GM23248 (cell line): Measurements from ENCODE around the gene NPAS3. TPM values are rescaled to one million over a fixed set of nuclear protein-coding genes. Genes with fewer than 3 reads are reported as not detected.

Experiments
- DNase-seq: peaks from one replicate; pipeline ENCODE4 v3.0.0-alpha.2; 2015
- H2AFZ ChIP-seq: fragments of 200-600 bp; sonication (generic); 2 replicates; pipeline ENCODE4 v1.6.1; 2016; ENCODE audit warnings: antibody characterized with exemption
- H3F3A ChIP-seq: fragments of 200-600 bp; sonication (generic); 2 replicates; pipeline ENCODE4 v1.6.1; 2016; ENCODE audit warnings: mild to moderate bottlenecking, antibody characterized with exemption, mixed run types; ENCODE audit not compliant: insufficient read depth
- H3K27ac ChIP-seq: fragments of 200-600 bp; sonication (generic); 2 replicates; pipeline ENCODE4 v1.5.1; 2016; ENCODE audit warnings: mild to moderate bottlenecking
- H3K27me3 ChIP-seq: fragments of 200-600 bp; sonication (generic); replicated peaks from 2 replicates; pipeline ENCODE4 v1.6.1; 2016; ENCODE audit warnings: mild to moderate bottlenecking; ENCODE audit not compliant: insufficient read depth
- H3K36me3 ChIP-seq: fragments of 200-600 bp; sonication (generic); 2 replicates; pipeline ENCODE4 v1.6.1; 2016; ENCODE audit warnings: low read depth, mild to moderate bottlenecking
- H3K4me1 ChIP-seq: fragments of 200-600 bp; sonication (generic); 2 replicates; pipeline ENCODE4 v1.6.1; 2016; ENCODE audit warnings: mild to moderate bottlenecking; ENCODE audit not compliant: insufficient read depth
- H3K4me2 ChIP-seq: fragments of 200-600 bp; sonication (generic); one replicate; pipeline ENCODE4 v1.6.1; 2016; ENCODE audit warnings: mild to moderate bottlenecking; ENCODE audit not compliant: unreplicated experiment
- H3K4me3 ChIP-seq: fragments of 200-600 bp; sonication (generic); 2 replicates; pipeline ENCODE4 v1.5.1; 2016; ENCODE audit warnings: mild to moderate bottlenecking
- H3K79me2 ChIP-seq: fragments of 200-600 bp; sonication (generic); 2 replicates; pipeline ENCODE4 v1.6.1; 2016; ENCODE audit warnings: mild to moderate bottlenecking; ENCODE audit not compliant: insufficient read depth
- H3K9ac ChIP-seq: fragments of 200-600 bp; sonication (generic); 2 replicates; pipeline ENCODE4 v1.6.1; 2016; ENCODE audit warnings: mild to moderate bottlenecking
- H3K9me2 ChIP-seq: fragments of 200-600 bp; sonication (generic); 2 replicates; pipeline ENCODE4 v1.6.1; 2016; ENCODE audit warnings: mixed run types, mild to moderate bottlenecking, moderate library complexity; ENCODE audit not compliant: insufficient read depth
- H3K9me3 ChIP-seq: fragments of 200-600 bp; sonication (generic); one replicate; pipeline ENCODE4 v1.6.1; 2017; ENCODE audit warnings: low read depth
- H4K20me1 ChIP-seq: fragments of 200-600 bp; sonication (generic); 2 replicates; pipeline ENCODE4 v1.6.0; 2016; ENCODE audit not compliant: insufficient read depth
- EZH2 ChIP-seq: fragments of 200-600 bp; sonication (generic); IDR thresholded peaks from 2 replicates; pipeline ENCODE4 v1.6.1; 2018; ENCODE audit warnings: antibody characterized with exemption, mild to moderate bottlenecking; ENCODE audit not compliant: insufficient read depth, poor library complexity, severe bottlenecking
- EZH2phosphoT487 ChIP-seq: fragments of 200-600 bp; sonication (generic); IDR thresholded peaks from 2 replicates; pipeline ENCODE4 v1.6.1; 2018; ENCODE audit warnings: antibody characterized with exemption, moderate library complexity, mild to moderate bottlenecking, low read depth; ENCODE audit not compliant: insufficient read depth
- WGBS, 2 experiments: methylation state at CpG; one replicate each; pipeline ENCODE4 v1.1.6; 2015 to 2017; ENCODE audit warnings: low lambda C conversion rate in 2 of 2, low coverage in 1 of 2; ENCODE audit errors: missing lambda C conversion rate in 2 of 2; 5-methylcytosine and 5-hydroxymethylcytosine counted together
- in situ Hi-C: fragments of 300-500 bp; cut with MboI; formaldehyde crosslinking; loops from 2 replicates; pipeline ENCODE4 v1.15.0; 2020
- polyA plus RNA-seq: library from polyadenylated mRNA; unstranded; fragments of >200 nt; fragmentation: Nextera tagmentation; extraction: Ambion mirVana; gene quantifications from 2 replicates; pipeline ENCODE4 v1.2.1, GENCODE V29; 2016
- total RNA-seq: library from RNA; depleted of rRNA; stranded (reverse); fragments of >200 nt; shearing (Covaris generic); gene quantifications from 2 replicates; pipeline ENCODE4 v1.2.3, GENCODE V29; 2014

Gene NPAS3
- total and polyA plus RNA-seq, 2 experiments from 2014 or later, result 0.65 TPM; not detected in 1

GRCh38 chr14:33646692-33647260 is 708.1 kb downstream of the NPAS3 start:
- H3K9ac ChIP-seq, result peak overlapping the region; percentile 54
- TF ChIP-seq EZH2 (no peak), EZH2phosphoT487 (no peak)
- peaks cover 16% of the 10 kb centered on the region for H3F3A ChIP-seq
- peak overlapping the region; percentile 5; the same call in 1 of the 2 replicates for H3K4me3 ChIP-seq
- 13 to 18% methylated on average over 2 of the region's 2 CpGs for WGBS, 2 experiments
- in situ Hi-C loops, result no loop called here
- H3K4me2 ChIP-seq, result peak overlapping the region; percentile 56
- no peaks in the 10 kb centered on the region for H3K9me3 ChIP-seq
- H2AFZ ChIP-seq, result no peak overlapping the region
- no peaks in the 10 kb centered on the region for H3K27me3 ChIP-seq
- H3K9me2 ChIP-seq, result no peaks in the 10 kb centered on the region
- no peaks in the 10 kb centered on the region for H4K20me1 ChIP-seq
- H3K36me3 ChIP-seq, result no peaks in the 10 kb centered on the region
- peaks cover 31% of the 10 kb centered on the region for H3K4me1 ChIP-seq
- H3K27ac ChIP-seq, result peak overlapping the region; percentile 86
- H3K79me2 ChIP-seq, result no peaks in the 10 kb centered on the region
- DNase-seq, result peak; percentile 72

- Histone ChIP-seq H3K9me3 (no peaks in the 10 kb centered on the region), H3K9me2 (no peaks in the 10 kb centered on the region), H3K4me3 (peak overlapping the region; percentile 5; the same call in 1 of the 2 replicates), H3K36me3 (no peaks in the 10 kb centered on the region), H4K20me1 (no peaks in the 10 kb centered on the region), H3K4me2 (peak overlapping the region; percentile 56), H3K27me3 (no peaks in the 10 kb centered on the region), H3F3A (peaks cover 16% of the 10 kb centered on the region), H2AFZ (no peak overlapping the region), H3K79me2 (no peaks in the 10 kb centered on the region), H3K27ac (peak overlapping the region; percentile 86), H3K9ac (peak overlapping the region; percentile 54), H3K4me1 (peaks cover 31% of the 10 kb centered on the region)
- peak; percentile 96 for DNase-seq
- WGBS, 2 experiments, result 1 to 4% methylated on average over 3 of the region's 3 CpGs
- in situ Hi-C loops, result no loop called here
- TF ChIP-seq EZH2phosphoT487, result 0 out of 2 replicates have a peak, but pooled peaks have one; percentile 46
- TF ChIP-seq EZH2, result no peak
These were observed 708.7 kb downstream of the NPAS3 start for GRCh38 chr14:33647385-33647786.

GRCh38 chr14:33650430-33650829 is 711.8 kb downstream of the NPAS3 start:
- H3K9me3 ChIP-seq, result no peaks in the 10 kb centered on the region
- H3K4me3 ChIP-seq, result no peak overlapping the region
- TF ChIP-seq EZH2phosphoT487 (no peak), EZH2 (no peak)
- DNase-seq, result no peak
- no peak overlapping the region for H3K27ac ChIP-seq
- H3K9ac ChIP-seq, result no peak overlapping the region
- H3K27me3 ChIP-seq, result no peaks in the 10 kb centered on the region
- H3K9me2 ChIP-seq, result no peaks in the 10 kb centered on the region
- peaks cover 16% of the 10 kb centered on the region for H3F3A ChIP-seq
- no peak overlapping the region for H2AFZ ChIP-seq
- peaks cover 31% of the 10 kb centered on the region for H3K4me1 ChIP-seq
- no peaks in the 10 kb centered on the region for H3K36me3 ChIP-seq
- H3K79me2 ChIP-seq, result no peaks in the 10 kb centered on the region
- 79 to 81% methylated on average over 3 of the region's 3 CpGs for WGBS, 2 experiments
- in situ Hi-C loops, result no loop called here
- no peaks in the 10 kb centered on the region for H4K20me1 ChIP-seq
- no peak overlapping the region for H3K4me2 ChIP-seq

GRCh38 chr14:33652566-33653307 is 714.1 kb downstream of the NPAS3 start:
- Histone ChIP-seq H3K79me2 (no peaks in the 10 kb centered on the region), H3K4me1 (peaks cover 21% of the 10 kb centered on the region), H3K9me3 (no peaks in the 10 kb centered on the region), H3K4me2 (no peak overlapping the region), H3K9me2 (no peaks in the 10 kb centered on the region), H2AFZ (no peak overlapping the region), H3F3A (no peaks in the 10 kb centered on the region), H4K20me1 (no peaks in the 10 kb centered on the region), H3K9ac (no peak overlapping the region), H3K27ac (no peak overlapping the region), H3K4me3 (no peak overlapping the region), H3K36me3 (no peaks in the 10 kb centered on the region), H3K27me3 (no peaks in the 10 kb centered on the region)
- no peak for TF ChIP-seq EZH2
- no peak for TF ChIP-seq EZH2phosphoT487
- DNase-seq, result no peak
- WGBS, 2 experiments, result 90 to 93% methylated on average over 11 of the region's 11 CpGs
- in situ Hi-C loops, result no loop called here
